GM12865 (cell line): ENCODE measurements around the gene SFMBT2.

ENCODE experiments used
- DNase-seq: peaks from one replicate; pipeline ENCODE4 v3.0.0; 2010; ENCODE audit warnings: low read depth
- H3K4me3 ChIP-seq: 2 replicates; pipeline ENCODE4 v1.5.1; 2011; ENCODE audit warnings: mild to moderate bottlenecking, low read depth, low read length, control low read depth
- CTCF ChIP-seq: IDR thresholded peaks from 2 replicates; pipeline ENCODE4 v1.5.1; 2011; ENCODE audit warnings: low read length, control low read depth, low read depth, inconsistent platforms; ENCODE audit not compliant: insufficient read depth; ENCODE audit errors: missing control alignments

Gene SFMBT2

GRCh38 chr10:7258948-7259523 lies 151.8 kb downstream of the SFMBT2 start:
- no peak overlapping the region for H3K4me3 ChIP-seq
- DNase-seq: peak; percentile 57
- no peak for TF ChIP-seq CTCF

GRCh38 chr10:7255517-7255916 lies 155.3 kb downstream of the SFMBT2 start:
- DNase-seq: no peak
- no peak overlapping the region for H3K4me3 ChIP-seq
- TF ChIP-seq CTCF: no peak

- no peak for TF ChIP-seq CTCF
- H3K4me3 ChIP-seq: no peak overlapping the region
- no peak for DNase-seq
Measured at GRCh38 chr10:7251696-7252465, 159.0 kb downstream of the SFMBT2 start.

GRCh38 chr10:7250236-7250635 lies 160.6 kb downstream of the SFMBT2 start:
- no peak overlapping the region for H3K4me3 ChIP-seq
- DNase-seq: no peak
- no peak for TF ChIP-seq CTCF

- DNase-seq: no peak
- no peak for TF ChIP-seq CTCF
- H3K4me3 ChIP-seq: no peak overlapping the region
Measured at GRCh38 chr10:7248585-7249164, 162.2 kb downstream of the SFMBT2 start.

GRCh38 chr10:7248148-7248547 lies 162.7 kb downstream of the SFMBT2 start:
- DNase-seq: no peak
- H3K4me3 ChIP-seq: no peak overlapping the region
- no peak for TF ChIP-seq CTCF
